EH (cell line): ENCODE results near the gene TRIM63.
"Not testable (repeated sequence)": the region's sequence is repeated elsewhere in the genome, so short reads cannot be mapped to it uniquely, and the experiment has no call there.

Experiments
- DNase-seq: peaks from one replicate; pipeline ENCODE4 v3.0.0-alpha.2; 2015; ENCODE audit warnings: low read depth

TRIM63 gene

GRCh38 chr1:26067432-26067911, at the start of gene TRIM63:
Gene TRIM63, minus strand, starts transcription at chr1:26067630. Its CDS starts 136 bp downstream, at chr1:26067494.
- no peak for DNase-seq

- no peak for DNase-seq
These were observed 46.9 kb upstream of the TRIM63 start for GRCh38 chr1:26114165-26114927.

GRCh38 chr1:26112407-26112775, 45.0 kb upstream of the TRIM63 start:
- DNase-seq, result peak; percentile 20

DNA sequence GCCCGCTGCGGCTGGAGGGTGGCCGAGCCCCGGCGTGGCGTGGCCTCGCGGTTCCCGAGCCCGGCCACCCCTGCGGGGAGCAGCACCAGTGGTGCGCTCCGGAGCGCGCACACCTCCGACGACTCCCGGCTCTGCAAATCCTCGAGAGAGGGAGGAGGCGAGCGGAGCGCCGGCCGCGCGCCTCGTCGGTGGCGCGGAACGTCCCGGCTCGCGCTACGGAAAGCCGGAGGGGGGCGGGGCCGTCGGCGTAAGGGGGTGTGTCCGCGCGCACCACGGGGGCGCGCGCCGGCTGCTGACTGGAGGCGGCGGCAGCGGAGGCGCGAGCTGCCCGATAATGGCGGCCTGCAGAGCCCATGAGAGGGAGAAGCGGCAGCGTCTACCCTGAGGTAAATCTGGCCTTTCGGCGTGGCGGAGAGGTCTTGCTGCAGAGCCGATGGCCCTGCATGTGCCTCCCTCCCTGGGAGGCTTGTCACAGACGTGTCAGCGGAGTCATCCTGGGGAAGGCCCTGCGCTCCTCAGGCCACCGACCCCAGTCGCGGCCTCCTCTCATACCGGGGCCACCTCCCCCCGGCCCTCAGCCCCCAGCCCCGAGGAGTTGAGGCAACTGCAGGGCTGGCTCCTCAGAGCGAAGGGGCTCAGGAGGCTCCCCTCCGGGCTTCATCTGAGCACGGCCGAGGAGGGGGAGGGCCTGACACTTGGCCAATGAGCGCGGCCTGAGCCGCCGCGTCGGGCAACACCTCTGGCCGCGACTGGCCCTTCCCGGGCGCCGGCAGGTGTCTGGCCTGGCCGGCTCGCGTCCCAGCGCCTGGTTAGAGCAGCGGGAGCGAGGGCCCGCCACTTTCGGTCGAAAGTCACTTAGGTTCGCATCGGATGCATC, 44.3 kb upstream of the TRIM63 start, which contains the start of gene PDIK1L:
PDIK1L (plus strand) TSS at position 295 of the 877 bp plus-strand sequence. CDS start 2,485 bp downstream, outside the sequence.
- peak; percentile 94 for DNase-seq

DNA sequence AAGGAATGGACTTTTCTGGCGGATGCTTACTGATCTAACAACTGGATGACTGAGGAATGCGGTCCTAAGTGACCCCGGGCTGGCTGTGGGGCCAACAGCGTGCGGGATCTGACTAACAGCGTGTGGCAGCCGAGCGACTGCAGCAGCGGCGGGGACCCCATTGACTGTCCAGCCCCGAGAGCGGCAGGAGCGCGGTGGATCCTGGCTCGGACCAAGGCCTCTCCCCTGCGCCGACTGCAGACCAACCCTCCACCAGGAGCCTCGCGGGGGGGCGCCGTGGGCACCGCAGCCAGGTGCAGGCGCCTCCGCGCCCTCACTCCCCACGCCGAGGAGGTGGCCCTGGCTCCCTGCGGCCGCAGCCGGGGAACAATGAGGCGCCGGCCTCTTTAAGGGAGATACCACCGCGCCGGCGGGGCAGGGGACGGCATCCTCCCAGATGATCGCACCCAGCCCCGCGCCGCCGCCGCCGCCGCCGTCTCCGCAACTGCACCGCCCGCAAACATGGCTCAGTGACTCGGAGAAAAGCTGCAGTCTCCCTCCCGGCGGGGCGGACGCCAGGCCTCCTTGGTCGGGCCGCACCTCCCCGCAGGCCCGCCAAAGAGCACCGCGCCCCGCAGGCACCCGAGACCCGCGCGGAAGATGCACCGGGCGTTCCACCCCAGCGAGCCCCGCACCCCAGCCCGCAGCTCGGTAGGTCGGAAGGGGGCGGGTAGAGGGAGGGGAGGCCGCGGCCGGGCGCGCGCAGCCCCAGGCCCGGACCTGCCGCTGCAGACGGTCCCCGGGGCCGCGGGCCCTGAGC, 43.5 kb upstream of the TRIM63 start:
- DNase-seq, result peak; percentile 72

DNA sequence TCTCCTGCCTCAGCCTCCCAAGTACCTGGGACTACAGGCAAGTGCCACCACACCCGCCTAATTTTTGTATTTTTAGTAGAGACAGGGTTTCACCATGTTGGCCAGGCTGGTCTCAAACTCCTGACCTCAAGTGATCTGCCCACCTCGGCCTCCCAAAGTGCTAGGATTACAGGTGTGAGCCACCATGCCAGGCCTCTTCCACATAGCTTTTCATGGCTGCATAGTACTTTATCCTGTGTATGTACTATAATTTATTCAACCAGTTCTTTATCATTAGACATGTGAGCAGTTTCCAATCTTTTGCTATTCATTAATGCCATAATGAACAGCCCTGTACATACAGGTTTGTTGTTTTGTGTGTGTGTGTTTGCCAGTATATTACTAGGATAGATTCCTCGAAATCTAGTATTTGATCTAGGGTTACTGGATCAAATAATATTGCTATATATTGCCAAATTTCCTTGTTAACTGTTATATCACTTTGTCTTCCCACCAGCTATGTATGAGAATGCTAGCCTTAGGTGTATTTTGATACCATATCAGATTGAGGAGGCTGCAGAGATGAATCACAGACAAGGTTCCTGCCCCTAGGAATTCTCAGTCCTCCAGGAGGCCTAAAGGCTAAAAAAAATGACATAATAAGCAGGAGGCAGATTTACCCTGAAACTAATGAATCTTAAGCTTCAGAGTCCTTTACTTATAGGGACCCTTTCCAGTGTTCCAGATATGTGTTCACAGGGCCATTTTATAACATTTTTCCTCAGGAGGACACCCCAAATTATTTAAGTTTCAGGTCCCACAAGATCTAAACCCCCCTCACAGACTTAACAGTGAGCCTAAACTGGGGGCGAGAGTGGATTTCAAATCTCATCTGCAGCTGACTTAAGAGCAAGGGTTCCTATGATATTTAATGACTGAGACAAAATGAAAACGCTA, 42.1 kb upstream of the TRIM63 start:
- no peak for DNase-seq

GRCh38 chr1:26105226-26105548, 37.8 kb upstream of the TRIM63 start:
- DNase-seq, result not testable (repeated sequence)

- peak; percentile 55 for DNase-seq
These were observed 35.1 kb upstream of the TRIM63 start for GRCh38 chr1:26102526-26102925.

- no peak for DNase-seq
These were observed 34.7 kb upstream of the TRIM63 start for GRCh38 chr1:26102119-26102518.

DNA sequence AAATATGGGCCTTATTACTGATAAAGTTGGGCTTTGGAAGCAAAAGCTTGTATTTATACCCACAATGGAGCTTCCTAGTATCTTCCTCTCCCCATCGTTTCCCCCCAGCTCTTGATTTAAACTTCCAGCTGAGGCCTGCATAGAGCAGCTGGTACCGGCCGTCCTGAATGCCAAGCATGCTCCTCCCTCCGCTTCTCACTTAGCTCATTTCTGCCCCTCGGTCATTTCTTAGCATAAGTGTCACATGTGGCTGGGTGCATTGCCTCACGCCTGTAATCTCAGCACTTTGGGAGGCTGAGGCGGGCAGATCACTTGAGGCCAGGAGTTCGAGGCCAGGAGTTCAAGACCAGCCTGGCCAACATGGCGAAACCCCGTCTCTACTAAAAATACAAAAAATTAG, 32.8 kb upstream of the TRIM63 start:
- DNase-seq, result not testable (repeated sequence)

DNA sequence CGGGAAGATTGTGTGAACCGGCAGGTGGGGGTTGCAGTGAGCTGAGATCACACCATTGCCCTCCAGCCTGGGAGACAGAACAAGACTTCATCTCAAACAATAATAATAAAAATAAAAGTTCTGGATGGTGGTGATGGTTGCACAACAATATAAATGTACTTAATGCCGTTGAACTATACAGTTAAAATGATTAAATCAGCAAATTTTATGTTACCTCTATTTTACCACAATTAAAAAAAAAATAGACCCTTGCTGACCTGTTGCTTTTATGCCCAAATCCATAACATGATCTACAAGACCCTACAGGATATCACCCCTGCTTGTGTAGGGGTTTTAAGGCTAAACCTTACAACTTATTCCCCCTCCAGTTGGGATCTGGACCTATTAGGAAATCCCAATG, 32.4 kb upstream of the TRIM63 start:
- no peak for DNase-seq

GRCh38 chr1:26098602-26099001, 31.2 kb upstream of the TRIM63 start:
- DNase-seq, result no peak

GRCh38 chr1:26097696-26098095, 30.3 kb upstream of the TRIM63 start:
- peak; percentile 94 for DNase-seq

- DNase-seq, result no peak
These were observed 29.0 kb upstream of the TRIM63 start for GRCh38 chr1:26096471-26096870.

DNA sequence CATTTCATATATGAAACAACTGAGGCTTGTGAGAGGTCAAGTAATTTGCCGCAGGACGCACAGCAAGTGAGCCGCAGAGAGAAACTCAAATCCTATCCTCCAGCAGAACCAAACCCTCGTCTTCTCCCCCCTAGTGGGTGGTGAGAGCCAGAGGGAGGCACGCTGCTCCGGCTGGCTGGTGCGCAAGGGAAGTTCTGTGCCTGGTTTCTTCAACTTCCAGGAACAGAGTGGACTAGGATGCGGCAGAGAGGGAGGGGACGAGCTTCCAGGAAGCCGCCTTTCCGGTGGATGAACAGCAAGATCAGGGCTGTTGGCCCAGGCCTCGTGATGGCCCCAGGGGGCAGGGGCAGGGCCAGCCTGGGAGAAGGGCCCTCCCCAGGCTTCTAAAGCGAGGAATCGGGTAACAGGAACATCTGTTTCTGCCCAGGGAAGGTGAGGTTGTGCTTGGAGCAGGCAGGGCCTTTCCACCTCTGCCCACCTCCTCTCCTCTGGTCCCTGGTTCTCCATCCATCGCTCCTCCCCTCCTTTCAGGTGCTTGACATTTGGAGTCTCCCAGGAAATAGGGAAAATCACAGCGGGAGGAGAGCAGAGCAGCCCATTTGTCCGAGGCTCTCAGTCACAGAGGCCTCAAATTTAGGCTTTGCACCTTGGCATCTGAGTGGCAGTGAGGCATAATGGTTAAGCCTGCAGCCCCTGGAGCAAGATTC, 27.4 kb upstream of the TRIM63 start:
- peak; percentile 58 for DNase-seq

DNA sequence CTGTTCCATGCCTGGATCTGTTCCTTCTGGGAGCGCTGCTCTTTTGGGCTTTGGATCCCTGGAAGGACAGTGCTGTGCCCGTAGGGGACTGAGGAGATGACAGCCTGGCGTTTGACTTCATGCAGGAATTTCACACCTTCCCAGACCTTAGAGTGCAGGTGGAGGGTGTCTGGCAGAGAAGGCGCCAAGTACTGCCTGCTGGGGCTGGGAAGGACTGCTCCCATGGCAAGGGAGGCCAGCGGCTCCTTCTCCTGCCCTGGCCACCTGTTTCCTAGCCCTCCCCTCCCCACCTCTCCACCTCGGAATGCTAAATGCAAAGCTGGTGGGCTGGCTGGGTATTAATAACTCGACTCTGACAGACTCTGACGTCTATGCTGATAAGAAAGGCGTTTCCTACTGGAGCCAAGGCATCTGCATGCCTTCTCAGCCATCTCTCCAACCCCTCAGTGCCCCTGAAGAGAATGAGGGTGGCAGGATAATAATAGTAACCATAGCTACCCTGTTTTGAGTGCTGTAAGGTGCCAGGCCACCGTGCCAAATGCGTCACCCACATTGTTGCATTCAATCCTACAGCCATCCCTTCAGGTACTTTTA, 26.7 kb upstream of the TRIM63 start:
- DNase-seq, result no peak

DNA sequence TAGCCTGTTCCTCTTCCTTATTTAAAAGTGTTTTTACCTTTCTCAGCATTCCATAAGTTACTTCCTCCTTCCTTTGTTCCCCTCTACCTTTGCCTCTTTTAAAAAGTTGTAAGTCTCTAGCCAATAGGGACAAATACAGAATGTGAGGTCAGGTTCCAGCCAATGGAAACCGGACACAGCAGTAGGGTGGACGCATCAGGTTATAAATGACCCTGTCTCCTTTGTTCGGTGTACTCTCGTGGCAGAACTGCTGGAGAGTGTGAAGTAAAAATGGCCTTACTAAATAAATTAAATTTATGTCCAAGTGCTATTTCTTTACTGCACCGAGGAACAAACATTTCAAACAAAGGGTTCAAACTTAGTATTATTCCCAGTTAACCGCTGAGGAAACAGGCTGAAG, 26.1 kb upstream of the TRIM63 start:
- DNase-seq, result not testable (repeated sequence)

- no peak for DNase-seq
These were observed 25.0 kb upstream of the TRIM63 start for GRCh38 chr1:26092422-26092821.

DNA sequence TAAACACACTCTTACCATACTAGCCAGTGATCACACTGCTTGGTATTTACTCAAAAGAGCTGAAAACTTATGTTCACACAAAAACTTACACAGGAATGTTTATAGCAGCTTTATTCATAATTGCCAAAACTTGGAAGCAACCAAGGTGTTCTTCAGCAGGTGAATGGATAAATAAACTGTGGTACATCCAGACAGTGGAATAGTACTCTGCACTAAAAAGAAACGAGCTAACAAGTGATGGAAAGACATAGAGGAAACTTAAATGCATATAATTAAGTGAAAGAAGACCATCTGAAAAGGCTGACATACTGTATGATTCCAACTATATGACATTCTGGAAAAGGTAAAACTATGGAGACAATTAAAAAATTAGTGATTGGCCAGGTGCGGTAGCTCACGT, 23.5 kb upstream of the TRIM63 start:
- no peak for DNase-seq

GRCh38 chr1:26089125-26089524, 21.7 kb upstream of the TRIM63 start:
- no peak for DNase-seq
